ENCODE measurements around the gene COBL.

The COBL gene

DNA sequence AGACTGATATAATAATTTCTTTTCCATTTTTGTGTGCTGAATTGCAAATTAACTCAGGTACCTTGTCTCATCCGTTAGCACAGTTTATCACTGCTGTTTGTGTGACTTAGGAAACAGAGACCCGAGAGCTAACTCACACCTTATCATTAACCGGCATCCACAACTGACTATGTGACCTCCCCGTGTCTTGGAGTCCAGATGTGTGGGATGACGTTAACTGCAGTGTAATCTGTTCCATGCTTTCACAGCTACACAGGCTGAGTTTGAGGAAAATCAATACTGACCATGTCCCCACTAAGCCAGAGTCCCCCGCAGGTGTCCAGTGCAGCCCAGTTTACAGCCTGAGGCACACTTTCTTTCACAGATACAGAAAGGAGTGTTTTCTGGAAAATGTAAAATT, 154.7 kb downstream of the COBL start:
- Histone ChIP-seq H3K27me3 (ENCODE audit: control insufficient read depth, insufficient read depth, low read length) (no peaks in the 10 kb centered on the region), H3K36me3 (ENCODE audit: control insufficient read depth, insufficient read depth, low read length) (no peaks in the 10 kb centered on the region), H3K27ac (ENCODE audit: low read length) (no peak overlapping the region), H3K9me3 (ENCODE audit: control insufficient read depth, insufficient read depth, low read length) (no peaks in the 10 kb centered on the region), H3K4me3 (ENCODE audit: low read length) (no peak overlapping the region), H3K4me1 (ENCODE audit: control insufficient read depth, insufficient read depth, low read length) (no peaks in the 10 kb centered on the region; the same call in 1 of the 2 replicates)
- DNase-seq (ENCODE audit: low read depth, low spot score), result no peak
- no CpG with 5 or more reads among the region's 6 CpGs for whole genome bisulfite sequencing (ENCODE audit: insufficient coverage, insufficient read length)

DNA sequence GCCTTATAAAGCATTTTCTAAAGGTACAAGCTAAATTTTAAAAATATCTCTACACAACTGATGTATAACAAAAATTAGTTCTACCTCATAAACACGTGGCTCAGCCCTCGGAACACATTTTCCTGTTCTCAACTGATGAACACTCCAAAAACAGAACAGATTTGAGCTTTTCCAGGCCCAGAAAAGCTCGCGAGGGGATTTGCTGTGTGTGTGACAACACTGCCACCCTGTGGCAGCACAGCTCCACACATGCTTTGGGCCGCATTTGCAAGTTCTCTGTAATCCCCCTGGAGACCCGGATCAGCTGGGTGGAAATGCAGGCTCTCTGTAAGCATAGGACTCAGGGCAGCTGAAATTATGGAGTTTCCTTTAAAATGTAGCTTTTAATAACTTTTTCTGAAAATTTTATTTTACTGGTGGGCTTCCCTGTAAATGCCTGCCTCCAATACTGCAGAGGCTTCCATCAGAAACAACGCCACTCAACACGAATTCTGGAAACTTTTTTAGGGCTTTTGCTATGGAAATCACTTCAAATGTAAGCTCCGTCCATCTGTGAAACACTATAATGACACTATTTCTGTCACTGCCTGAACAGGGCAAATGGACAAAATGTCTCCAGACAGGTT, 155.5 kb downstream of the COBL start:
- H3K9me3 ChIP-seq (ENCODE audit: control insufficient read depth, insufficient read depth, low read length), result no peaks in the 10 kb centered on the region
- H3K36me3 ChIP-seq (ENCODE audit: control insufficient read depth, insufficient read depth, low read length), result no peaks in the 10 kb centered on the region
- H3K27ac ChIP-seq (ENCODE audit: low read length), result no peak overlapping the region
- no CpG with 5 or more reads among the region's 9 CpGs for WGBS (ENCODE audit: insufficient coverage, insufficient read length)
- H3K4me3 ChIP-seq (ENCODE audit: low read length), result no peak overlapping the region
- DNase-seq (ENCODE audit: low read depth, low spot score), result peak; percentile 76
- no peaks in the 10 kb centered on the region; the same call in 1 of the 2 replicates for H3K4me1 ChIP-seq (ENCODE audit: control insufficient read depth, insufficient read depth, low read length)
- H3K27me3 ChIP-seq (ENCODE audit: control insufficient read depth, insufficient read depth, low read length), result no peaks in the 10 kb centered on the region

DNA sequence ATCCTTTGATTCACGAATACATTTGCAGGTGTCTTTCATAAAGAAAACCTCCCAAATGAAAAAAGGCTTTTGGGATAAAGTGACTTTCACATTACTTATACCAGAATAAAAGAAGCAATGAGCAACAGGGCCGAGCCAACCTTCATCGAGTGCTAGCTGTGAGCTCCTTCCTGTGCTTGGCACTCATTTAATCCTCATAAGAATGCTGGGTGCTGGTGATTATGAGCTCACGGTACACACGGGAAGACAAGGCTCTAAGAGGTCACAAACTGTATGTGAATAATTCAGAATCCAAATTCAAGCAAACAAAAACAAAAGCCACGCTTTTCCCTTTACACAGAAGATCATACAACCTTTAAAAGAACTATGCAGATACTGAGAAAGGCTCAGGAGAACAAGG, 156.2 kb downstream of the COBL start:
- DNase-seq (ENCODE audit: low read depth, low spot score), result no peak
- no peaks in the 10 kb centered on the region for H3K27me3 ChIP-seq (ENCODE audit: control insufficient read depth, insufficient read depth, low read length)
- no peak overlapping the region for H3K27ac ChIP-seq (ENCODE audit: low read length)
- H3K36me3 ChIP-seq (ENCODE audit: control insufficient read depth, insufficient read depth, low read length), result no peaks in the 10 kb centered on the region
- WGBS (ENCODE audit: insufficient coverage, insufficient read length), result no CpG with 5 or more reads among the region's 6 CpGs
- H3K4me1 ChIP-seq (ENCODE audit: control insufficient read depth, insufficient read depth, low read length), result no peaks in the 10 kb centered on the region; the same call in 1 of the 2 replicates
- no peaks in the 10 kb centered on the region for H3K9me3 ChIP-seq (ENCODE audit: control insufficient read depth, insufficient read depth, low read length)
- no peak overlapping the region for H3K4me3 ChIP-seq (ENCODE audit: low read length)

DNA sequence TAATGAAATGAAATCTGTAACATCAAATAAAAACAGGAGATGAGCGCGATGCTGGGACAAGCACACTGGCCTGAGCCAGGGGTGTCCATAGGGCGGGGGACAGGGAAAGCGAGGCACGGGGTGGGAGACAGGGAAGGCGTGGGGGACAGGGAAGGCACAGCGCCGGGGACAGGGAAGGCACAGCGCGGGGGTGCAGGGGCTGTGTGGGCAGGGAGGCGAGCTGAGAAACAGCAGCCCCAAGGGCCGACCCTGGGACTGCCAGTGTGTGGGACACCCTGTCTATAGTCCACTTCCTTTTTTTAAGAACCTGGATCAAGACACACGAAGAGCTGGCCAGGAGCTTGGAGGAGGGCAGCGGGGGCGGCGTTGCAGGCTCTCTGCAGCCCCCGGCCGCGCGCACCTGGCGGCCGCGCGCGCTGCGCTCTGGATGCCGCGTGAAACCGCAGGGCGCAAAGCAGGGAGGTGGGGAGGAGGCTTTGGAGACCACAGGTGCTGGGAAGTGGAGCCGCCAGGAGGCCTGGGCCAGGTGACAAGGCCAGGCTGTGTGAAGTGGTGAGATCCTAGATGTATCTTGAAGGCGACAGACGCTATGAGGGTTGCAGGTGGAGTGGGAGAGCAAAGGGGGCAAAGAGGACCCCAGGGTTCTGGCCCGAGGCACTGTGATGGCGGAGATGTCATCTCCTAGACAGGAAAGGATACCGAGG, 157.7 kb downstream of the COBL start:
- DNase-seq (ENCODE audit: low read depth, low spot score), result no peak
- Histone ChIP-seq H3K4me1 (ENCODE audit: control insufficient read depth, insufficient read depth, low read length) (no peaks in the 10 kb centered on the region; the same call in 1 of the 2 replicates), H3K36me3 (ENCODE audit: control insufficient read depth, insufficient read depth, low read length) (no peaks in the 10 kb centered on the region), H3K27ac (ENCODE audit: low read length) (no peak overlapping the region), H3K9me3 (ENCODE audit: control insufficient read depth, insufficient read depth, low read length) (no peaks in the 10 kb centered on the region), H3K4me3 (ENCODE audit: low read length) (no peak overlapping the region), H3K27me3 (ENCODE audit: control insufficient read depth, insufficient read depth, low read length) (no peaks in the 10 kb centered on the region; the same call in 1 of the 2 replicates)
- WGBS (ENCODE audit: insufficient coverage, insufficient read length), result no CpG with 5 or more reads among the region's 36 CpGs

DNA sequence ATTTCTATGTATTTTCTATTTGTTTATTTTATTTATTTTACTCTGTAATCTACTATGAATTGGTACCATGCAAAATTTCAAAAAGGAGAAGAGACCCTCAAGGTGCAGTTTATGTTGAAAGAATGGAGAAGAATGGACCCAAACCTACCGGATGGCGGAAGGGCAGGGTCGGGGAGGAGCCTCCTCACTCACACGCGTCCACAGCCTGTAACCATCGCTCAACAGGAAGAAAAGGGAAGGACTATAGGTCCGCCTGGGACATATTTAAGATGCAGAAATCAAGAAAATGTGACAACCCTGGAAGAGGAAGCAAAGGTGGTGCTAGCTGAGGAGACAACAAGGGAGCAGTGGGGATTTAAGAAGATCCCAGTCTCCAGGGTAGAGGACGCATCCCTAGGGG, 158.4 kb downstream of the COBL start:
- WGBS (ENCODE audit: insufficient coverage, insufficient read length), result no CpG with 5 or more reads among the region's 8 CpGs
- Histone ChIP-seq H3K9me3 (ENCODE audit: control insufficient read depth, insufficient read depth, low read length) (no peaks in the 10 kb centered on the region), H3K27me3 (ENCODE audit: control insufficient read depth, insufficient read depth, low read length) (no peaks in the 10 kb centered on the region; the same call in 1 of the 2 replicates), H3K4me3 (ENCODE audit: low read length) (no peak overlapping the region), H3K36me3 (ENCODE audit: control insufficient read depth, insufficient read depth, low read length) (no peaks in the 10 kb centered on the region), H3K27ac (ENCODE audit: low read length) (no peak overlapping the region), H3K4me1 (ENCODE audit: control insufficient read depth, insufficient read depth, low read length) (no peaks in the 10 kb centered on the region; the same call in 1 of the 2 replicates)
- no peak for DNase-seq (ENCODE audit: low read depth, low spot score)

DNA sequence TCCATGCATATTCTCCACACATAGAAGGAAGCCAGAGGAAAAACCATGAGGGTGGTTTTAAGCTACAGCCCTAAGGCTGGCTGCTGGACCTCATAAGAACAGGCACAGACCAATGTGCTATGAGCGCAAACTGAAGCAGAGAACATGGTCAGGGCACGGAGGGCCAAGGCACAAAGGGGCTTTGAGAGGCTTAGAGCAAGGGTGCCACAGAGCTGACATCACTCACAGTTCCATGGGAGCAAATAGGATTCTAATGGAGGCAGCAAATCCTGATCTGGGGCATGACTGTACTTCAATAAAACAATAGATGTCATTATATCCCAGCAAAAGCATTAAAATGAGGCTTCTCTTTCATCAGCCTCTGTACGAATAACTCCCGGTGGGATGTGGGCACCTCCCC, 162.4 kb downstream of the COBL start:
- Histone ChIP-seq H3K27ac (ENCODE audit: low read length) (no peak overlapping the region), H3K4me3 (ENCODE audit: low read length) (no peak overlapping the region), H3K27me3 (ENCODE audit: control insufficient read depth, insufficient read depth, low read length) (no peaks in the 10 kb centered on the region; the same call in 1 of the 2 replicates), H3K9me3 (ENCODE audit: control insufficient read depth, insufficient read depth, low read length) (no peaks in the 10 kb centered on the region), H3K4me1 (ENCODE audit: control insufficient read depth, insufficient read depth, low read length) (no peaks in the 10 kb centered on the region; the same call in 1 of the 2 replicates), H3K36me3 (ENCODE audit: control insufficient read depth, insufficient read depth, low read length) (no peaks in the 10 kb centered on the region)
- WGBS (ENCODE audit: insufficient coverage, insufficient read length), result no CpG with 5 or more reads among the region's 4 CpGs
- DNase-seq (ENCODE audit: low read depth, low spot score), result no peak

DNA sequence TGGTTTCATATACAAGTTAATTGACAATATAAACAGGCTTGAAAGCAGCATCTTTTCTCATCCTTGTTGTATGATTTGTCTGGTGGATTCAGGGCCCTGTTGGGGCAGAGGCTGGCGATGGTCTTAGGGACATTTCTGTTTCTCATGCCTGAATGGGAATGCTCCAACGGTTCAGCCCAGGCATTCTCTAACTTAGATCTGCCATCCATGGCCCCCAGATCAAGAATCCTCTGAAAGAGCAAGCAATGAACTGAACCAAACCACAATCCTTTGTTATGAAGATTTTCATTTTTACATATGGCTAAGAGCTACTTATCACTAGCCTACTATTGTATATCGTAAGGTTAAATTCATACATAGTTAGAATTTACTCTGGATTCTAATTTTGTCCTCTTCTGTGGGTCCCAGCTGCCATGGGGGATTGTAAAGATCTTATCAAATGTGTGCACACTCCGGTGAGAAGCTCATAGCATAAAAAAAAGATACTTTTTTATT, 163.9 kb downstream of the COBL start:
- WGBS (ENCODE audit: insufficient coverage, insufficient read length), result no CpG with 5 or more reads among the region's 4 CpGs
- no peak for DNase-seq (ENCODE audit: low read depth, low spot score)
- no peaks in the 10 kb centered on the region; the same call in 1 of the 2 replicates for H3K27me3 ChIP-seq (ENCODE audit: control insufficient read depth, insufficient read depth, low read length)

DNA sequence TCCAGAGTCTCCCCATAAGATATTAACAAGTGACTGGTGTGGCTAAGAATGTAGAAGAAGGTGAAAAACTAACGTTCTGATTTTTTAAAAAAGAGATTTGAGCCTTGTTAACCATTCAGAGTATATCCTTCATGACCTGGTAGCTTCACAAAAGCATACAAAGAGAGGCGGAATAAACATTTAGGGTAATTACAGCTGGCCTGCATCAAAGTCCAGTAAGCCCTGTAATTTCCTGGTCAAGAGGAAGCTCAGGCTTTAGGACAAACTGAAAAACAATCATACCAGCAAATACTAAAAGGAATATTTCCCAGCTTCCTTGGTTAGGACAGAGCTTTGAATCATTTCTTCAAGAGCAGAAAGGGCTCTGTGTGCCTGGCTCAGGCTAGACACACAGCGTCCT, 165.2 kb downstream of the COBL start:
- DNase-seq (ENCODE audit: low read depth, low spot score), result no peak
- no peak overlapping the region for H3K27ac ChIP-seq (ENCODE audit: low read length)
- H3K9me3 ChIP-seq (ENCODE audit: control insufficient read depth, insufficient read depth, low read length), result no peaks in the 10 kb centered on the region; the same call in 1 of the 2 replicates
- no peaks in the 10 kb centered on the region for H3K4me1 ChIP-seq (ENCODE audit: control insufficient read depth, insufficient read depth, low read length)
- H3K4me3 ChIP-seq (ENCODE audit: low read length), result no peak overlapping the region
- no peaks in the 10 kb centered on the region; the same call in 1 of the 2 replicates for H3K27me3 ChIP-seq (ENCODE audit: control insufficient read depth, insufficient read depth, low read length)
- no CpG with 5 or more reads among the region's 3 CpGs for WGBS (ENCODE audit: insufficient coverage, insufficient read length)
- H3K36me3 ChIP-seq (ENCODE audit: control insufficient read depth, insufficient read depth, low read length), result no peaks in the 10 kb centered on the region

More for the DNA sequence above, 163.9 kb downstream of the COBL start:
- H3K9me3 ChIP-seq (ENCODE audit: control insufficient read depth, insufficient read depth, low read length), result no peaks in the 10 kb centered on the region; the same call in 1 of the 2 replicates
- no peak overlapping the region for H3K27ac ChIP-seq (ENCODE audit: low read length)
- no peaks in the 10 kb centered on the region for H3K36me3 ChIP-seq (ENCODE audit: control insufficient read depth, insufficient read depth, low read length)
- H3K4me3 ChIP-seq (ENCODE audit: low read length), result no peak overlapping the region
- H3K4me1 ChIP-seq (ENCODE audit: control insufficient read depth, insufficient read depth, low read length), result no peaks in the 10 kb centered on the region

DNA sequence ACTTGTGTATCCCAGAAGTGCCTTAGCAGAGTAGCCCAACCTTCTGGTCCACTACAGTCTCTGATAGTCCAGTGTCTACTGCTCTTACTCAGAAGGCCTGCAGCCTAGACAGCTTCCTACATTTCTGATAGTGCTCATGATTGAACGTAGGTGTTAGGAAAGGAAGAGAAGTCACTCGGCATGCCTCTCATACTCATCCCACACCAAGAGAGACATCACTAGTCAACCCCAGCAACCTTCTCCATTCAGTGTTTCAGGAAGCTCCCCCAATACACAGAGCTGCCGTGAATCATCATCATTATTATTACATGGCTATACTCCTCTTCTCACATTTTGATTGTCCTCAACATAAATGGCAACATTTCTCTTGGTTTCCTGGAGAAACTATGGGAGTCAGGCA, 166.4 kb downstream of the COBL start:
- Histone ChIP-seq H3K4me3 (ENCODE audit: low read length) (no peak overlapping the region), H3K9me3 (ENCODE audit: control insufficient read depth, insufficient read depth, low read length) (no peaks in the 10 kb centered on the region; the same call in 1 of the 2 replicates), H3K27me3 (ENCODE audit: control insufficient read depth, insufficient read depth, low read length) (no peaks in the 10 kb centered on the region; the same call in 1 of the 2 replicates), H3K36me3 (ENCODE audit: control insufficient read depth, insufficient read depth, low read length) (no peaks in the 10 kb centered on the region; the same call in 1 of the 2 replicates), H3K4me1 (ENCODE audit: control insufficient read depth, insufficient read depth, low read length) (no peaks in the 10 kb centered on the region), H3K27ac (ENCODE audit: low read length) (no peak overlapping the region)
- WGBS (ENCODE audit: insufficient coverage, insufficient read length), result no CpG with 5 or more reads among the region's 3 CpGs
- DNase-seq (ENCODE audit: low read depth, low spot score), result no peak

DNA sequence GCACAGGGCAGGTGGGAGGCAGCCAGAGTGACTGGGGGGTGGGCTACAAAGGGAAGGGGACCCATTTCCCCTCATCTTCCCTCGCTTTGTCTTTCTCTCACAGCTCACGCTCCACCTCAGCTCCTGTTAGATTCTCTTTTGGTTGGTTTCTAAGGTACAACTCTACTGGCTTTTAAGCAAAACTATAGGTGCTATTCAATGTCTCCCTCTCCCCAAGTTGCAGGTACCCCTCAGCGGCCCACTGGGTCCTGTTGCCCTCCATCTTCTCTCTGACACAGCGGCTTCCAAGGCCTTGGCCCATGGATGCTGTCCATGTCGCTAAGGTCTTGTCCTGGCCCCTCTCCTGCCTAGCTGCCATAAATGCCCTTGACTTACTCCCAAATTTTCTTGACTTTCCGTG, 168.4 kb downstream of the COBL start:
- no peaks in the 10 kb centered on the region for H3K27me3 ChIP-seq (ENCODE audit: control insufficient read depth, insufficient read depth, low read length)
- no peaks in the 10 kb centered on the region; the same call in 1 of the 2 replicates for H3K36me3 ChIP-seq (ENCODE audit: control insufficient read depth, insufficient read depth, low read length)
- no peaks in the 10 kb centered on the region for H3K4me1 ChIP-seq (ENCODE audit: control insufficient read depth, insufficient read depth, low read length)
- H3K4me3 ChIP-seq (ENCODE audit: low read length), result no peak overlapping the region
- H3K27ac ChIP-seq (ENCODE audit: low read length), result no peak overlapping the region
- no peak for DNase-seq (ENCODE audit: low read depth, low spot score)
- no CpG with 5 or more reads among the region's 6 CpGs for WGBS (ENCODE audit: insufficient coverage, insufficient read length)
- H3K9me3 ChIP-seq (ENCODE audit: control insufficient read depth, insufficient read depth, low read length), result no peaks in the 10 kb centered on the region; the same call in 1 of the 2 replicates
